HCT116 (cell line): ENCODE measurements around the gene SYCP3. TPM values are rescaled to one million over a fixed set of nuclear protein-coding genes. Genes with fewer than 3 reads are reported as not detected.
A peak's percentile ranks its signal among the peaks of the same experiment; 100 is the strongest.

ENCODE experiments used
- ATAC-seq: fragments of 200-7000 bp; cut with Tn5 transposase; 2 replicates; pipeline ENCODE4 v1.9.1; 2020; ENCODE audit warnings: mild to moderate bottlenecking, moderate library complexity
- BruUV-seq: library from RNA; stranded (reverse); fragments of 400-500 nt; replicated peaks from 2 replicates; lab custom pipeline; 2021; lab: Mats Ljungman, UMichigan
- CTCF ChIA-PET: fragments of 300-600 bp; sonication (Branson Sonifier 250); formaldehyde crosslinking; loops from one replicate; lab custom pipeline; 2021; ENCODE audit warnings: antibody characterized with exemption; lab: Charles Lee
- POLR2A ChIA-PET: fragments of 300-600, 350-600 bp; sonication (Branson Sonifier 250); formaldehyde crosslinking; loops from one replicate; lab custom pipeline; 2021; ENCODE audit warnings: antibody characterized with exemption; lab: Charles Lee
- RAD21 ChIA-PET, 2 experiments: fragments of 300-600 bp; sonication (Branson Sonifier 250); formaldehyde crosslinking; loops; one replicate each; lab custom pipeline; 2023; ENCODE audit warnings: low total read pairs in 2 of 2; ENCODE audit not compliant: uncharacterized antibody in 2 of 2, unreplicated experiment in 2 of 2, low non-redundant PET in 1 of 2; lab: Charles Lee
- DNase-seq: peaks from one replicate; pipeline ENCODE4 v3.0.0-alpha.2; 2010; ENCODE audit warnings: low read depth, low spot score
- H2AFZ ChIP-seq: fragments of 200-600 bp; shearing (Covaris generic), sonication (generic); 2 replicates; pipeline ENCODE4 v1.6.1; 2017; ENCODE audit warnings: low read depth, mixed run types, mixed read lengths, antibody characterized with exemption, low read length; ENCODE audit not compliant: poor library complexity, severe bottlenecking
- H3K27ac ChIP-seq: 2 replicates; pipeline ENCODE4 v1.5.1; 2012; ENCODE audit warnings: low read depth, low read length
- H3K27me3 ChIP-seq: fragments of 200-600 bp; sonication (generic); 2 replicates; pipeline ENCODE4 v1.6.1; 2016; ENCODE audit warnings: mixed run types, low read length, mixed read lengths; ENCODE audit not compliant: insufficient read depth
- H3K36me3 ChIP-seq, 2 experiments: fragments of 200-500 bp in 1 of 2; fragments of 200-600 bp in 1 of 2; sonication (Bioruptor generic) in 1 of 2; sonication (generic) in 1 of 2; 2 replicates each; pipeline versions ENCODE4 v1.5.1 to v1.6.1; 2014 to 2016; ENCODE audit warnings: low read length in 2 of 2, inconsistent platforms in 1 of 2, mixed read lengths in 1 of 2, mixed run types in 1 of 2; ENCODE audit not compliant: insufficient read depth in 2 of 2, control insufficient read depth in 1 of 2
- H3K4me1 ChIP-seq, 2 experiments: fragments of 200-600 bp in 1 of 2; sonication (generic) in 1 of 2; 2 replicates each; pipeline versions ENCODE4 v1.5.1 to v1.6.1; 2012 to 2017; ENCODE audit warnings: low read length in 2 of 2, inconsistent platforms in 1 of 2, mild to moderate bottlenecking in 1 of 2, mixed read lengths in 1 of 2, mixed run types in 1 of 2, moderate library complexity in 1 of 2; ENCODE audit not compliant: insufficient read depth in 2 of 2, control insufficient read depth in 1 of 2
- H3K4me2 ChIP-seq: fragments of 200-600 bp; sonication (generic); 2 replicates; pipeline ENCODE4 v1.6.1; 2017; ENCODE audit warnings: mixed run types, low read length, mixed read lengths
- H3K4me3 ChIP-seq, 2 experiments: fragments of 200-600 bp in 1 of 2; sonication (generic) in 1 of 2; replicated peaks in 1 of 2; 2 replicates each; pipeline ENCODE4 v1.5.1; 2011 to 2016; ENCODE audit warnings: low read length in 2 of 2, control low read depth in 1 of 2, low read depth in 1 of 2, mild to moderate bottlenecking in 1 of 2, mixed read lengths in 1 of 2, mixed run types in 1 of 2
- H3K79me2 ChIP-seq: fragments of 200-600 bp; sonication (generic); 2 replicates; pipeline ENCODE4 v1.6.1; 2017; ENCODE audit warnings: mild to moderate bottlenecking, mixed run types, low read length, moderate library complexity, mixed read lengths; ENCODE audit not compliant: insufficient read depth
- H3K9ac ChIP-seq: fragments of 200-600 bp; sonication (generic); 2 replicates; pipeline ENCODE4 v1.6.1; 2016; ENCODE audit warnings: low read length, mixed read lengths
- H3K9me2 ChIP-seq: fragments of 200-600 bp; sonication (generic), shearing (Covaris generic); 2 replicates; pipeline ENCODE4 v1.6.1; 2017; ENCODE audit warnings: mixed run types, mild to moderate bottlenecking, moderate library complexity; ENCODE audit not compliant: insufficient read depth
- H3K9me3 ChIP-seq, 2 experiments: fragments of 200-500 bp in 1 of 2; fragments of 200-600 bp in 1 of 2; sonication (Bioruptor generic) in 1 of 2; sonication (generic) in 1 of 2; 2 replicates each; pipeline ENCODE4 v1.6.1; 2014 to 2017; ENCODE audit warnings: low read length in 2 of 2, mixed read lengths in 2 of 2, inconsistent platforms in 1 of 2, low read depth in 1 of 2, mild to moderate bottlenecking in 1 of 2, mixed run types in 1 of 2, moderate library complexity in 1 of 2; ENCODE audit not compliant: control insufficient read depth in 1 of 2, insufficient read depth in 1 of 2
- H4K20me1 ChIP-seq: fragments of 200-600 bp; sonication (generic), shearing (Covaris generic); 2 replicates; pipeline ENCODE4 v1.6.1; 2017; ENCODE audit warnings: mixed run types, mild to moderate bottlenecking, moderate library complexity; ENCODE audit not compliant: insufficient read depth
- ATF3 ChIP-seq: IDR thresholded peaks from 2 replicates; pipeline ENCODE4 v1.6.1; 2012
- CBX3 ChIP-seq: IDR thresholded peaks from 2 replicates; pipeline ENCODE4 v1.6.1; 2012; ENCODE audit warnings: low read depth
- CEBPB ChIP-seq: IDR thresholded peaks from 2 replicates; pipeline ENCODE4 v1.6.1; 2012; ENCODE audit warnings: low read depth
- EGR1 ChIP-seq: IDR thresholded peaks from 2 replicates; pipeline ENCODE4 v1.6.1; 2012; ENCODE audit warnings: low read depth
- ELF1 ChIP-seq: IDR thresholded peaks from 2 replicates; pipeline ENCODE4 v1.6.1; 2012; ENCODE audit warnings: low read depth, borderline replicate concordance
- EZH2 ChIP-seq: fragments of 200-600 bp; sonication (generic); IDR thresholded peaks from 2 replicates; pipeline ENCODE4 v1.6.1; 2017; ENCODE audit warnings: antibody characterized with exemption, mixed run types
- EZH2phosphoT487 ChIP-seq: fragments of 200-600 bp; IDR thresholded peaks from 2 replicates; pipeline ENCODE4 v1.6.1; 2018; ENCODE audit warnings: antibody characterized with exemption, borderline replicate concordance
- FOSL1 ChIP-seq: IDR thresholded peaks from 2 replicates; pipeline ENCODE4 v1.6.1; 2012; ENCODE audit warnings: low read depth
- JUND ChIP-seq: IDR thresholded peaks from 2 replicates; pipeline ENCODE4 v1.6.1; 2012
- MAX ChIP-seq: IDR thresholded peaks from 2 replicates; pipeline ENCODE4 v1.6.1; 2012
- POLR2AphosphoS5 ChIP-seq: IDR thresholded peaks from 2 replicates; pipeline ENCODE4 v1.6.1; 2011; ENCODE audit warnings: mild to moderate bottlenecking, low read depth, low read length, moderate library complexity
- REST ChIP-seq: IDR thresholded peaks from 2 replicates; pipeline ENCODE4 v1.6.1; 2012; ENCODE audit warnings: low read depth
- SIN3A ChIP-seq: IDR thresholded peaks from 2 replicates; pipeline ENCODE4 v1.6.1; 2012; ENCODE audit warnings: low read depth
- SP1 ChIP-seq: IDR thresholded peaks from 2 replicates; pipeline ENCODE4 v1.6.1; 2012; ENCODE audit warnings: low read depth
- TCF7L2 ChIP-seq: IDR thresholded peaks from 2 replicates; pipeline ENCODE4 v1.7.0; 2011; ENCODE audit warnings: borderline replicate concordance, inconsistent platforms; ENCODE audit not compliant: insufficient read depth, insufficient read length; ENCODE audit errors: extremely low read depth
- YY1 ChIP-seq: IDR thresholded peaks from 2 replicates; pipeline ENCODE4 v1.6.1; 2011; ENCODE audit warnings: low read length, low read depth, moderate library complexity, mild to moderate bottlenecking; ENCODE audit not compliant: insufficient replicate concordance; ENCODE audit errors: extremely low read depth
- ZFX ChIP-seq: fragments of 450-650 bp; IDR thresholded peaks from 2 replicates; pipeline ENCODE4 v1.6.1; 2017
- ZNF274 ChIP-seq: fragments of 200-500 bp; sonication (Bioruptor generic); IDR thresholded peaks from 2 replicates; pipeline ENCODE4 v1.6.1; 2014; ENCODE audit warnings: mild to moderate bottlenecking, low read depth, low read length, inconsistent platforms
- intact Hi-C: fragments of 100-400 bp; cut with micrococcal nuclease; formaldehyde crosslinking; loops from 2 replicates; pipeline ENCODE4 v1.10.0; 2022
- total RNA-seq: library from RNA; stranded (reverse); gene quantifications from one replicate; pipeline ENCODE4 v1.2.1, GENCODE V29; 2021; ENCODE audit not compliant: unreplicated experiment
- TF ChIP-seq, protein P1 (sequence below), 3 experiments: fragments of 200-600 bp in 1 of 3; sonication (generic) in 1 of 3; IDR thresholded peaks in 2 of 3; conservative IDR thresholded peaks in 1 of 3; 2 replicates each; pipeline ENCODE4 v1.5.1; 2012 to 2017; ENCODE audit warnings: low read depth in 2 of 3, low read length in 2 of 3, antibody characterized with exemption in 1 of 3, borderline replicate concordance in 1 of 3, control low read depth in 1 of 3, mild to moderate bottlenecking in 1 of 3, mixed read lengths in 1 of 3, mixed run types in 1 of 3, moderate library complexity in 1 of 3; ENCODE audit not compliant: insufficient read depth in 1 of 3

SYCP3 gene
- total RNA-seq, 1 experiment from 2014 or later, result not detected

DNA sequence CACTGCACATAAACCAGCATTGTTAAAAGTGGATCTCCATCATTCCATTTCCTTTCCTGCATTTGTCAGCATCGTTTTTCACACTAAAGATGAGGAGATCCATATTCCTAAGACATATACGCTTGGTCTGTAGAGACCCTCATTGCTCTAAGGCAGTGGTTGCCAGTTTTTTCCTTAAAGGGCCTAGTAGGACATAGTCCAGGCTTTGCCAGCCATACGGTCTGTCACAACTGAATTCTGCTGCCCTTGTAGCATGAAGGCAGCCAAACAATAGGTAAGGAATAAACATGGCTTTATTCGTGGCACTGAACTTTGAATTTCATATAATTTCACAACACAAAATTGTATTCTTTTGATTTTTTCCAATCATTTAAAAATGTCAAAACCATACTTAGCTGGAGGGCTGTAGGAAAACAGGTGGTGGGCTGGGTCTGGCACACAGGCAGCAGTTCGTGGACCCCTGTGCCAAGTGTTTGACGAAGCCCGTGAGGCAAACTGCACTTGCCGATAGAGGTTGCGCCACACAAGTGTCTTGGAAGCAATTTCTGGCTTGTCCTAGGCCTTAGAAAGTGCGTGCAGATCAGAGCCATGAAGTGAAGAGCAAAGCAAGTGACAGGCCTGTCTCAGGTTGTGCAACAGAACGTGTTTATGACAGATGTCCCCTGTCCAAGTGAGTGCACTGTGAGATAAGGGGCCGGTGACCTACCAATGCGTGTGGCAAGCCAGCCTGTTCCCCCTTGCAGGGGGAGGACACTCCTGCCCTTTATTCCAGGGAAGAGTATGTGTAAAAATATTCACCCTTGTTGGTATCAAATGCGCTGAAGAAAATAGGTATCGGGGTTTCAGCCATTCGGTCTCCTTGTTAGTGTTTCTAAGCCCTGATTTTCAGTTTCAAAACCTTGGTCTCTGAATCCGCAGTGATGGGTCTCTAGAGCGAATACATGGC, 42.7 kb downstream of the SYCP3 start:
- Histone ChIP-seq H3K27ac (peak overlapping the region; percentile 53; the same call in 1 of the 2 replicates), H3K27me3 (no peaks in the 10 kb centered on the region), H3K9ac (peak overlapping the region; percentile 84), H4K20me1 (no peaks in the 10 kb centered on the region), H2AFZ (peak overlapping the region; percentile 88), H3K4me3 (peak overlapping the region; percentile 58 to 94), H3K9me3 (no peaks in the 10 kb centered on the region), H3K9me2 (no peaks in the 10 kb centered on the region), H3K36me3 (no peaks in the 10 kb centered on the region), H3K4me1 (peaks cover 8 to 15% of the 10 kb centered on the region in 2 experiments; a peak in 3 of 4 replicates), H3K4me2 (peak overlapping the region; percentile 97), H3K79me2 (peaks cover 35% of the 10 kb centered on the region)
- no peak for DNase-seq
- POLR2A ChIA-PET, result no interaction called here
- intact Hi-C loops, result no loop called here
- ATAC-seq, result no peak
- CTCF ChIA-PET, result no interaction called here
- BruUV-seq, result no TSS peak
- TF ChIP-seq JUND, result no peak
- TF ChIP-seq, protein P1, sequence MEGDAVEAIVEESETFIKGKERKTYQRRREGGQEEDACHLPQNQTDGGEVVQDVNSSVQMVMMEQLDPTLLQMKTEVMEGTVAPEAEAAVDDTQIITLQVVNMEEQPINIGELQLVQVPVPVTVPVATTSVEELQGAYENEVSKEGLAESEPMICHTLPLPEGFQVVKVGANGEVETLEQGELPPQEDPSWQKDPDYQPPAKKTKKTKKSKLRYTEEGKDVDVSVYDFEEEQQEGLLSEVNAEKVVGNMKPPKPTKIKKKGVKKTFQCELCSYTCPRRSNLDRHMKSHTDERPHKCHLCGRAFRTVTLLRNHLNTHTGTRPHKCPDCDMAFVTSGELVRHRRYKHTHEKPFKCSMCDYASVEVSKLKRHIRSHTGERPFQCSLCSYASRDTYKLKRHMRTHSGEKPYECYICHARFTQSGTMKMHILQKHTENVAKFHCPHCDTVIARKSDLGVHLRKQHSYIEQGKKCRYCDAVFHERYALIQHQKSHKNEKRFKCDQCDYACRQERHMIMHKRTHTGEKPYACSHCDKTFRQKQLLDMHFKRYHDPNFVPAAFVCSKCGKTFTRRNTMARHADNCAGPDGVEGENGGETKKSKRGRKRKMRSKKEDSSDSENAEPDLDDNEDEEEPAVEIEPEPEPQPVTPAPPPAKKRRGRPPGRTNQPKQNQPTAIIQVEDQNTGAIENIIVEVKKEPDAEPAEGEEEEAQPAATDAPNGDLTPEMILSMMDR (IDR thresholded peaks at IDR 0.05 in 2 of 3, conservative IDR thresholded peaks at IDR 0.05 in 1 of 3; ENCODE audit: borderline replicate concordance in 1 of 3, insufficient read depth in 1 of 3, low read depth in 2 of 3, low read length in 2 of 3), result no peak
- no peak for TF ChIP-seq EGR1
- TF ChIP-seq EZH2, result no peak
- no peak for TF ChIP-seq FOSL1
- no peak for TF ChIP-seq REST
- no peak for TF ChIP-seq SP1
- TF ChIP-seq ZNF274, result no peak
- no peak for TF ChIP-seq ELF1
- TF ChIP-seq CBX3, result no peak
- TF ChIP-seq TCF7L2, result no peak
- TF ChIP-seq EZH2phosphoT487, result no peak
- TF ChIP-seq MAX, result no peak
- no peak for TF ChIP-seq SIN3A
- no peak for TF ChIP-seq ZFX
- no peak for TF ChIP-seq ATF3
- no peak for TF ChIP-seq POLR2AphosphoS5
- TF ChIP-seq CEBPB, result no peak
- TF ChIP-seq YY1, result no peak
- RAD21 ChIA-PET, result no interaction called here
